OCI-LY1 (cell line): ENCODE results near the gene GALNT18.

Experiments used
- H2AFZ ChIP-seq: fragments of 200-600 bp; sonication (generic), shearing (Covaris generic); 2 replicates; pipeline ENCODE4 v1.6.0; 2014; ENCODE audit warnings: antibody characterized with exemption, mild to moderate bottlenecking, low read length
- H3F3A ChIP-seq: fragments of 200-600 bp; sonication (generic), shearing (Covaris generic); 2 replicates; pipeline ENCODE4 v1.6.0; 2014; ENCODE audit warnings: mild to moderate bottlenecking, antibody characterized with exemption, low read length, moderate library complexity; ENCODE audit not compliant: insufficient read depth
- H3K27ac ChIP-seq: fragments of 200-600 bp; sonication (generic); 2 replicates; pipeline ENCODE4 v1.5.1; 2014; ENCODE audit warnings: low read length, mixed run types, mild to moderate bottlenecking, low read depth; ENCODE audit not compliant: poor library complexity, severe bottlenecking
- H3K27me3 ChIP-seq: fragments of 200-600 bp; sonication (generic); 2 replicates; pipeline ENCODE4 v1.6.0; 2014; ENCODE audit warnings: antibody characterized with exemption, mild to moderate bottlenecking, low read length, moderate library complexity; ENCODE audit not compliant: insufficient read depth
- H3K36me3 ChIP-seq: fragments of 200-600 bp; sonication (generic); 2 replicates; pipeline ENCODE4 v1.6.1; 2014; ENCODE audit warnings: mild to moderate bottlenecking, antibody characterized with exemption, low read length, moderate library complexity, mixed read lengths; ENCODE audit not compliant: insufficient read depth
- H3K4me1 ChIP-seq: fragments of 200-600 bp; sonication (generic); 2 replicates; pipeline ENCODE4 v1.5.1; 2014; ENCODE audit warnings: mild to moderate bottlenecking, low read length, moderate library complexity; ENCODE audit not compliant: insufficient read depth, severe bottlenecking
- H3K4me2 ChIP-seq: fragments of 200-600 bp; sonication (generic), shearing (Covaris generic); 2 replicates; pipeline ENCODE4 v1.6.1; 2014; ENCODE audit warnings: low read length
- H3K4me3 ChIP-seq: fragments of 200-600 bp; sonication (generic); 2 replicates; pipeline ENCODE4 v1.5.1; 2014; ENCODE audit warnings: low read length, low read depth, mild to moderate bottlenecking, mixed read lengths; ENCODE audit not compliant: poor library complexity, severe bottlenecking
- H3K79me2 ChIP-seq: fragments of 200-600 bp; shearing (Covaris generic); 2 replicates; pipeline ENCODE4 v1.6.1; 2016; ENCODE audit warnings: mixed run types, low read length, mixed read lengths; ENCODE audit not compliant: insufficient read depth
- H3K9ac ChIP-seq: fragments of 200-600 bp; sonication (generic), shearing (Covaris generic); 2 replicates; pipeline ENCODE4 v1.6.1; 2014; ENCODE audit warnings: mild to moderate bottlenecking, low read length, mixed read lengths
- H3K9me2 ChIP-seq: fragments of 200-600 bp; sonication (generic), shearing (Covaris generic); 2 replicates; pipeline ENCODE4 v1.6.1; 2014; ENCODE audit warnings: low read depth, mild to moderate bottlenecking, low read length, mixed read lengths
- H3K9me3 ChIP-seq: fragments of 200-600 bp; shearing (Covaris generic); 2 replicates; pipeline ENCODE4 v1.6.1; 2014; ENCODE audit warnings: low read length, mixed read lengths
- H4K20me1 ChIP-seq: fragments of 200-600 bp; sonication (generic), shearing (Covaris generic); 2 replicates; pipeline ENCODE4 v1.6.0; 2016; ENCODE audit warnings: mild to moderate bottlenecking, low read length; ENCODE audit not compliant: insufficient read depth
- CTCF ChIP-seq: fragments of 200-600 bp; sonication (generic), shearing (Covaris generic); IDR thresholded peaks from 2 replicates; pipeline ENCODE4 v1.5.1; 2017; ENCODE audit warnings: mild to moderate bottlenecking, antibody characterized with exemption, low read length, moderate library complexity, mixed read lengths
- EZH2 ChIP-seq: fragments of 200-600 bp; sonication (generic), shearing (Covaris generic); IDR thresholded peaks from 2 replicates; pipeline ENCODE4 v1.8.0; 2017; ENCODE audit warnings: borderline replicate concordance, mixed run types, mild to moderate bottlenecking, antibody characterized with exemption, low read length, moderate library complexity, mixed read lengths

The GALNT18 gene

GRCh38 chr11:11416917-11417316 is 204.9 kb downstream of the GALNT18 start:
- H3K36me3 ChIP-seq = no peaks in the 10 kb centered on the region
- H3K4me2 ChIP-seq = no peak overlapping the region
- H3K79me2 ChIP-seq = no peaks in the 10 kb centered on the region
- H2AFZ ChIP-seq = no peak overlapping the region
- no peak for TF ChIP-seq CTCF
- TF ChIP-seq EZH2 = no peak
- H3K27me3 ChIP-seq = no peaks in the 10 kb centered on the region
- H3K9me2 ChIP-seq = no peaks in the 10 kb centered on the region
- no peaks in the 10 kb centered on the region for H4K20me1 ChIP-seq
- no peak overlapping the region for H3K9ac ChIP-seq
- no peak overlapping the region for H3K4me3 ChIP-seq
- no peaks in the 10 kb centered on the region for H3K4me1 ChIP-seq
- H3K9me3 ChIP-seq = no peaks in the 10 kb centered on the region
- no peak overlapping the region for H3K27ac ChIP-seq
- H3F3A ChIP-seq = no peaks in the 10 kb centered on the region

- no peak overlapping the region for H2AFZ ChIP-seq
- H3K36me3 ChIP-seq = no peaks in the 10 kb centered on the region
- no peaks in the 10 kb centered on the region for H3K27me3 ChIP-seq
- H3K9me3 ChIP-seq = no peaks in the 10 kb centered on the region
- no peak overlapping the region for H3K9ac ChIP-seq
- no peaks in the 10 kb centered on the region for H3K4me1 ChIP-seq
- no peak overlapping the region for H3K27ac ChIP-seq
- no peak overlapping the region for H3K4me2 ChIP-seq
- H3F3A ChIP-seq = no peaks in the 10 kb centered on the region
- no peak overlapping the region for H3K4me3 ChIP-seq
- no peaks in the 10 kb centered on the region for H4K20me1 ChIP-seq
- H3K79me2 ChIP-seq = no peaks in the 10 kb centered on the region
- no peaks in the 10 kb centered on the region for H3K9me2 ChIP-seq
- TF ChIP-seq CTCF (no peak), EZH2 (no peak)
Measured at GRCh38 chr11:11416502-11416901, 205.3 kb downstream of the GALNT18 start.

GRCh38 chr11:11415901-11416300 is 205.9 kb downstream of the GALNT18 start:
- Histone ChIP-seq H3K36me3 (no peaks in the 10 kb centered on the region), H3K79me2 (no peaks in the 10 kb centered on the region)

More at GRCh38 chr11:11415901-11416300, 205.9 kb downstream of the GALNT18 start:
- H3K4me2 ChIP-seq = no peak overlapping the region
- TF ChIP-seq CTCF (no peak), EZH2 (no peak)
- no peak overlapping the region for H2AFZ ChIP-seq
- H3K4me3 ChIP-seq = no peak overlapping the region
- no peak overlapping the region for H3K9ac ChIP-seq
- no peaks in the 10 kb centered on the region for H3K27me3 ChIP-seq
- no peaks in the 10 kb centered on the region for H3F3A ChIP-seq
- no peaks in the 10 kb centered on the region for H4K20me1 ChIP-seq
- H3K9me3 ChIP-seq = no peaks in the 10 kb centered on the region
- no peaks in the 10 kb centered on the region for H3K4me1 ChIP-seq
- no peaks in the 10 kb centered on the region for H3K9me2 ChIP-seq
- no peak overlapping the region for H3K27ac ChIP-seq
